Endothelial cell of coronary artery (primary cell): ENCODE measurements around the gene PTCD1. TPM values are rescaled to one million over a fixed set of nuclear protein-coding genes. Genes with fewer than 3 reads are reported as not detected.

Experiments
- total RNA-seq: library from RNA; depleted of rRNA; stranded (reverse); fragments of >200 nt; gene quantifications from 2 replicates; pipeline ENCODE4 v1.2.3, GENCODE V29; 2014

Gene PTCD1, protein sequence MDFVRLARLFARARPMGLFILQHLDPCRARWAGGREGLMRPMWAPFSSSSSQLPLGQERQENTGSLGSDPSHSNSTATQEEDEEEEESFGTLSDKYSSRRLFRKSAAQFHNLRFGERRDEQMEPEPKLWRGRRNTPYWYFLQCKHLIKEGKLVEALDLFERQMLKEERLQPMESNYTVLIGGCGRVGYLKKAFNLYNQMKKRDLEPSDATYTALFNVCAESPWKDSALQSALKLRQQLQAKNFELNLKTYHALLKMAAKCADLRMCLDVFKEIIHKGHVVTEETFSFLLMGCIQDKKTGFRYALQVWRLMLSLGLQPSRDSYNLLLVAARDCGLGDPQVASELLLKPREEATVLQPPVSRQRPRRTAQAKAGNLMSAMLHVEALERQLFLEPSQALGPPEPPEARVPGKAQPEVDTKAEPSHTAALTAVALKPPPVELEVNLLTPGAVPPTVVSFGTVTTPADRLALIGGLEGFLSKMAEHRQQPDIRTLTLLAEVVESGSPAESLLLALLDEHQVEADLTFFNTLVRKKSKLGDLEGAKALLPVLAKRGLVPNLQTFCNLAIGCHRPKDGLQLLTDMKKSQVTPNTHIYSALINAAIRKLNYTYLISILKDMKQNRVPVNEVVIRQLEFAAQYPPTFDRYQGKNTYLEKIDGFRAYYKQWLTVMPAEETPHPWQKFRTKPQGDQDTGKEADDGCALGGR
- total RNA-seq: 4.0 and 5.9 TPM in 2 replicates

DNA sequence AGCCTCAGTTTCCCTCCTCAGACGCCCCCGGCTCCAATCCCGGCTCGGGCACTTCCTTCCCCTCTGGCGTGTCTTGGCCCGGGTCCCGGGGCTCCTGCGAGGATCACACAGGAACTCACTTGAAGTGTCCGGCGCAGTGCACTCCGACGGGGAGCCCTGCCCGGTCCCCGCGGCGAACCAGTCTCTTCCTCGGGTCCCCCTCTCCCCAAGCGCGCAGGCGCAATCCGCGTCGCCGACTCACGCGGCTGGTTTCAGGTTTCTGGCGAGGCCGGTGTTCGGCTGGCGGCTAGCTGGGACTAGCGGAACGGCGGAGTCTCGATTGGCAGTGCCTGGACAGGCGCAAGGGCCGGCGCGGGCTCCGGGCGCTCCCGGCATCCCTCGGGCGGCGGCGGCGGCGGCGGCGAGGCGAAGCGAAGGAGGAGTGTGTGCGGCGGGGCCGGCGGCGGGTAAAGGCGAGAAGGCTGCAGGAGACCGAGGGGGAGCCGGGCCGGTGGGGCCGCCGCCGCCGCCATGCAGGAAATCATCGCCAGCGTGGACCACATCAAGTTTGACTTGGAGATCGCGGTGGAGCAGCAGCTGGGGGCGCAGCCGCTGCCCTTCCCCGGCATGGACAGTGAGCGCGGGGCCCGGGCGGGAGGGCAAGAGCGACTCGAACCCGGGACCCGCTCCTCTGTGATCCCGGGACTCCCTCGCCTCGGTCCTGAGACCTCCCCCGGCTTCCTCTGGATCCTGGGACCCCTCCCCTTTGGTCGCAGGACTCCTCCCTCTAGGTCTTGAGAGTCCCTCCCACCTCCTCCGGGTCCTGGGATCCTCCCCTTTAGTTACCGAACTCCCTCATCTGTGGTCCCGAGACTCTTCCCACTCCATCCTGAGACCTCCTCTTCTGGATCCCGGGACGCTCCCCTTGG, at the start of gene PTCD1, which contains the start of gene CPSF4:
Gene PTCD1, minus strand, starts transcription at position 226 of the 908 bp plus-strand sequence. CDS start 3,556 bp downstream, outside the sequence.
Gene CPSF4, plus strand, starts transcription at position 371 of the 908 bp plus-strand sequence. Its CDS starts 140 bp downstream, at position 511.

DNA sequence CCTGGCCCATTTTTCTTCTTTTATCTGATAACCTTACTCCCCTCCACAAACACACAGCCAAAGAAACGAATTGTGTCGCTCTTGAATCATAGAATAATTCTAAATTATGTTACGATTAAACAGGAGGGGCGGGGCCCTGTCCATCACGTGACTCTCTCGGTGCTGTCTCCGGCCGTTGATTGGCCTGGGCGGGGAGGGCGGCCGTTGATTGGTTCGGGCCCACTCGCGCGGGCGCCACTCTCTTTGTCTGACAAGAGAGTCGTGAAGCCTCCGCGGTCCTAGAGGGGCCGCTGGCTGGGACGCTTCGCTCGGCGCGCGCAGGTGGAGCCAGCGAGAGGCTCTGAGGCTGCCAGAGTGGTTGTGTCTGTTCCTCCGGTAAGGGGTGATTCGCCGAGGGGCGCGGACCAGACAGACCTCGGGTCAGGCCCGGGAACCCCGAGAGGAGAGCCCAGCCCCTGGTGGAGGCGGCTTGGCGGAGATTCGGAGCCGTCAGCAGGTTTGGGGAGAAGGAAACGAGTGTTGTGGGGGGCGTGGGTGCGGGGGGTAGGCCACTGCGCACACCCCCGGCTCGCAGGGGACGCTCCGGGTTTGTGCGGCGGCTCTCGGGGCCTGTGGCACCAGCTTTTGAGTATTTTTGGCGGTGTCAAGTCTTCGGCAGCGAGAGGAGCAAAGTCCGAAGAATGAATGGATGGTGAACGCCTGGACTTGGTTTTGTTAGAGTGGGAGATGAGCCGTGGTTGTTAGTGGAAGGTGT, 34.1 kb upstream of the PTCD1 start, which contains the start of gene ZNF789:
Gene ZNF789, plus strand, starts transcription at position 330 of the 754 bp plus-strand sequence. CDS start 3,567 bp downstream, outside the sequence.

DNA sequence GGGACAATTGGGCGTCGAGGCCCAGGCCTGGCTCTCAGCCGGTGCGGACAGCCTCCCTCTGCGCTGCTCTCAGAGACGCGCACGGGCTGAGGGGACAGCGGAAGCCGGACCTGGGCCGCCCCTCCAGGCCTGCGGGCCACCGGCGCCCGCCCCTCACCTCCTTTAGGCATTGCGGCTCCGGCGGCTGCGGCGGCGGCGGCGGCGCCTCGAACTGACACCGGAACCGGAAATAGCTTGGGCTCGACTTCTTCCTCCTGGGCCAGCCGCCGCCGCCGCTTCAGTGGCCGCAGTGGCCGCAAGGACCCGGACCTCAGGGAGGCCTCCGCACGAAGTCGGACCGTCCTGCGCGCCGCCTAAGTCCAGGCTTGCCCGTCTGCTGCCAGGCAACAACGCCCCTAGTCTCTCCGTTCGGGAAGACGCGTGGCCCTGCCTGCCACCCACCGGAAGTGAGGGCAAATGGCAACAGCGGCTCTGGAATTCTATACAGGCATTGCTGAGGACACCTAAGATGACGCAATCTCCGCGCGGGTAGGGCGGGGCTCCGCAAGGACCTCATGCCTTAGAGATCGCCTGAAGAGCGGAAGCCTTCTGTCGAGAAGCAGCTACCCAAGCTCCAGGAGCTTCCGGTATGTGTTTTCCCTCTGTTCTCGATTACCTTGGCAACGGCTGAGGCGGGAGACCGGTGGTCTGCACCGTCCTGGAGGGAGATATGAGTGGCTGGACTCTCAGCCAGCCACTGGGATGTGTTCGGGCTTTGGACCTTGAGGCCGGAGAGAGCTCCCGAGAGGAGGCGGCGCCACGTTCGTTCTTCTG, 30.0 kb downstream of the PTCD1 start, which contains the start of the genes BUD31 and PDAP1:
Gene BUD31, plus strand, starts transcription at position 591 of the 813 bp plus-strand sequence. CDS start 2,124 bp downstream, outside the sequence.
Gene PDAP1, minus strand, starts transcription at position 219 of the 813 bp plus-strand sequence. Its CDS starts 49 bp downstream, at position 170.

DNA sequence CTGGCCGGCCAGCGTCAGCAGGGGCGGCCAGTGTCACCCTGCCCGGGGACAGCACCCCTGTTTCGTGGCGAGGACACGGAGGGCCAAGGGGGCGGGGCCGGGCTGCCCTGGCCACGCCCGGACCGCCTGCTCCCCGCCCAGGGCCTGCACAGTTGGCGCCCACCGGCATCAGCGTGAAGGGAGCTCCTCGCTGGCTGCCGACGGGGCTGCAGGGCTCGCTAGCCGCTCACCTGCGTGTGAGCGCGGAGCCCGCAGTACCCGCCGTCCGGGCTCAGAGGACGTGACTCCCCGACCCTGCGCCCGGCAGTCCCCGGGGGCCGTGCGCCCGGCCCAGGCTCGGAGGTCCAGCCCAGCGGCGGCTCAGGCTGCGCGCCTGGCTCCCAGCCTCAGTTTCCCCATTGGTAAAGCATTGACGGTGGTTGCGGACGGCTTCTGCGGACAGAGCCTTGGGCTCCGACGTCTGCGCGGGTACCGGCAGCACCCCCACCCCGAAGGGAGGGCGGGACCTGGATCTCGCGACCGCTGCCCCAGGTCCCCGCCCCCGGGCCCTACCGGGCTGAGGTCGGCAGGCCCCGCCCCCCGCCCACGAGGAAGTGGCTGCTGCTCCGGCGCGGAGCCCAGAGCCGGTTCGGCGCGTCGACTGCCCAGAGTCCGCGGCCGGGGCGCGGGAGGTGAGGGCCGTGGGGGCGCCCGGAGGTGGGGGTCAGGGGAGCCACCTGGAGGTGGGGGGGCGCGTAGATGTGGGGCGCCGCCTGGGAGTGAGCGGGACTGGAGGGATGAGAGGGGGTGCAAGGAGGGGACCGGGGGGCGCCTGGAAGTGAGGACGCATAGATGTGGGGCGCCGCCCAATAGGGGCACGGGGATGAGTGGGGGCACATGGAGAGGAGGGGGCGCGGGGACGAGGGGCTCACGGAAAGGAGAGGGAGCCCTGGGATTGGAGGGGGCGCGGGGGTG, 64.2 kb downstream of the PTCD1 start, which contains the start of gene ARPC1B:
Gene ARPC1B, plus strand, starts transcription at position 620 of the 954 bp plus-strand sequence. CDS start 10,985 bp downstream, outside the sequence.

Other genes with a start within 250 kb of the PTCD1 start
- gene KPNA7, start 230.7 kb downstream of the PTCD1 start, total RNA-seq: under 0.01 TPM in 1 of 2 replicates, not detected in the other
- gene MYH16, start 166.0 kb downstream of the PTCD1 start, total RNA-seq: 0.38 and 0.72 TPM in 2 replicates
- 224 and 226 TPM in 2 replicates for gene ARPC1A, start 112.9 kb downstream of the PTCD1 start, total RNA-seq
- gene ARPC1B, start 64.1 kb downstream of the PTCD1 start, total RNA-seq: 600 and 643 TPM in 2 replicates
- gene PDAP1, start 30.2 kb downstream of the PTCD1 start, total RNA-seq: 29.6 and 32.8 TPM in 2 replicates
- 120 TPM in 2 replicates for gene BUD31, start 29.8 kb downstream of the PTCD1 start, total RNA-seq
- gene CPSF4, start 145 bp upstream of the PTCD1 start, total RNA-seq: 23.8 and 26.0 TPM in 2 replicates
- gene ATP5MF, start 27.4 kb upstream of the PTCD1 start, total RNA-seq: 281 and 445 TPM in 2 replicates
- 5.7 and 7.0 TPM in 2 replicates for gene ZNF789, start 34.1 kb upstream of the PTCD1 start, total RNA-seq
- 24.7 and 28.4 TPM in 2 replicates for gene ZNF394, start 61.5 kb upstream of the PTCD1 start, total RNA-seq
- gene ZKSCAN5, start 65.9 kb upstream of the PTCD1 start, total RNA-seq: 10.4 and 11.8 TPM in 2 replicates
- 4.9 and 5.9 TPM in 2 replicates for gene FAM200A, start 113.3 kb upstream of the PTCD1 start, total RNA-seq
- 9.3 and 26.9 TPM in 2 replicates for gene ZNF655, start 119.8 kb upstream of the PTCD1 start, total RNA-seq
- gene TMEM225B, start 159.5 kb upstream of the PTCD1 start, total RNA-seq: 0.19 TPM in 1 of 2 replicates, not detected in the other
- gene ZSCAN25, start 178.1 kb upstream of the PTCD1 start, total RNA-seq: 10.2 and 15.1 TPM in 2 replicates
- gene CYP3A5, start 241.2 kb upstream of the PTCD1 start, total RNA-seq: not detected in 2 replicates